Common myeloid progenitor, CD34-positive (primary cell): ENCODE measurements around the gene TSPAN1.

Source experiments
- CTCF ChIA-PET: fragments of 350-600 bp; sonication (Branson Sonifier 250); formaldehyde crosslinking; loops from one replicate; lab custom pipeline; 2021; ENCODE audit warnings: antibody characterized with exemption; lab: Charles Lee
- POLR2A ChIA-PET: fragments of 350-600 bp; sonication (Branson Sonifier 250); formaldehyde crosslinking; loops from one replicate; lab custom pipeline; 2021; ENCODE audit warnings: antibody characterized with exemption; lab: Charles Lee
- DNase-seq, 3 donors: peaks; one replicate each; pipeline versions ENCODE4 v3.0.0 to v3.0.0-alpha.2; 2013
- H3K27ac ChIP-seq, 2 experiments: 1 replicate in 1 of 2; 2 replicates in 1 of 2; pipeline ENCODE4 v1.7.0; 2013; ENCODE audit warnings: inconsistent platforms in 2 of 2, low read length in 2 of 2, mild to moderate bottlenecking in 2 of 2, low read depth in 1 of 2, moderate library complexity in 1 of 2; ENCODE audit not compliant: severe bottlenecking in 2 of 2, insufficient read depth in 1 of 2, poor library complexity in 1 of 2
- H3K27me3 ChIP-seq, 5 experiments: replicated peaks in 2 of 5; 1 replicate in 3 of 5; 2 replicates in 2 of 5; pipeline versions ENCODE4 v1.6.1 to v1.7.0; 2013; ENCODE audit warnings: low read length in 4 of 5, mild to moderate bottlenecking in 2 of 5, moderate library complexity in 2 of 5, inconsistent platforms in 1 of 5; ENCODE audit not compliant: insufficient read depth in 5 of 5, control insufficient read depth in 4 of 5
- H3K36me3 ChIP-seq, 4 experiments: 1 replicate in 2 of 4; 2 replicates in 2 of 4; pipeline versions ENCODE4 v1.6.1 to v1.7.0; 2013; ENCODE audit warnings: low read length in 3 of 4, control low read depth in 1 of 4, mild to moderate bottlenecking in 1 of 4; ENCODE audit not compliant: control insufficient read depth in 4 of 4, insufficient read depth in 4 of 4
- H3K4me1 ChIP-seq, 4 experiments: 1 replicate in 3 of 4; 2 replicates in 1 of 4; pipeline versions ENCODE4 v1.6.1 to v1.7.1; 2013; ENCODE audit warnings: low read length in 3 of 4, mild to moderate bottlenecking in 3 of 4, control low read depth in 1 of 4, inconsistent platforms in 1 of 4, moderate library complexity in 1 of 4; ENCODE audit not compliant: control insufficient read depth in 4 of 4, insufficient read depth in 4 of 4; ENCODE audit errors: control extremely low read depth in 1 of 4
- H3K4me3 ChIP-seq, 7 experiments: 1 replicate in 4 of 7; 2 replicates in 3 of 7; pipeline versions ENCODE4 v1.5.1 to v1.7.0; 2013; ENCODE audit warnings: mild to moderate bottlenecking in 7 of 7, low read length in 6 of 7, moderate library complexity in 6 of 7, inconsistent platforms in 2 of 7, low read depth in 2 of 7, control low read depth in 1 of 7; ENCODE audit not compliant: insufficient read depth in 4 of 7, control insufficient read depth in 1 of 7; ENCODE audit errors: extremely low read depth in 1 of 7
- H3K9me3 ChIP-seq, 5 experiments: 1 replicate in 4 of 5; 2 replicates in 1 of 5; pipeline versions ENCODE4 v1.6.1 to v1.7.1; 2013; ENCODE audit warnings: low read length in 4 of 5, mild to moderate bottlenecking in 2 of 5, inconsistent platforms in 1 of 5, low read depth in 1 of 5, moderate library complexity in 1 of 5; ENCODE audit not compliant: control insufficient read depth in 4 of 5, insufficient read depth in 2 of 5; ENCODE audit errors: control extremely low read depth in 1 of 5
- WGBS: methylation state at CpG from one replicate; pipeline ENCODE4 v1.1.5; 2013; ENCODE audit not compliant: insufficient coverage; 5-methylcytosine and 5-hydroxymethylcytosine counted together

Gene TSPAN1

GRCh38 chr1:46203738-46204405 lies 29.0 kb downstream of the TSPAN1 start:
- 0% methylated on average over 5 of the region's 14 CpGs for WGBS
- DNase-seq = peak in 1 of 3 donors; percentile 8
- Histone ChIP-seq H3K27me3 (no peaks in the 10 kb centered on the region), H3K9me3 (no peaks in the 10 kb centered on the region), H3K27ac (peak overlapping the region in 1 of 2 experiments; percentile 60), H3K36me3 (no peaks in the 10 kb centered on the region), H3K4me1 (peaks cover 3 to 30% (median 24%) of the 10 kb centered on the region in 4 experiments), H3K4me3 (peak overlapping the region; percentile 61 to 96 (median 78))
- ChIA-PET CTCF (interaction anchor here (1.1 kb wide), 2 partner anchors 18 to 20 kb away, joined by 3 to 5 read pairs; no protein-coding TSS in a partner anchor), POLR2A (no interaction called here)

GRCh38 chr1:46204406-46204742 lies 29.5 kb downstream of the TSPAN1 start:
- WGBS = 4% methylated on average over 5 of the region's 5 CpGs
- no peaks in the 10 kb centered on the region for H3K27me3 ChIP-seq

GRCh38 chr1:46205141-46205540 lies 30.3 kb downstream of the TSPAN1 start:
- CTCF ChIA-PET = interaction anchor here (1.1 kb wide), 2 partner anchors 16 to 19 kb away, joined by 3 to 5 read pairs; no protein-coding TSS in a partner anchor
- POLR2A ChIA-PET = no interaction called here
- 92% methylated on average over 3 of the region's 3 CpGs for WGBS

More at GRCh38 chr1:46204406-46204742, 29.5 kb downstream of the TSPAN1 start:
- ChIA-PET POLR2A (no interaction called here), CTCF (interaction anchor here (1.1 kb wide), 2 partner anchors 17 to 19 kb away, joined by 3 to 5 read pairs; no protein-coding TSS in a partner anchor)
- DNase-seq = peak in 2 of 3 donors; percentile 10 to 12
- H3K4me1 ChIP-seq = peaks cover 3 to 26% (median 20%) of the 10 kb centered on the region in 4 experiments
- no peaks in the 10 kb centered on the region for H3K9me3 ChIP-seq
- no peaks in the 10 kb centered on the region for H3K36me3 ChIP-seq
- H3K4me3 ChIP-seq = peak overlapping the region in 6 of 7 experiments; percentile 72 to 96 (median 83)
- H3K27ac ChIP-seq = no peak overlapping the region

GRCh38 chr1:46205791-46206190 lies 30.9 kb downstream of the TSPAN1 start:
- no peak for DNase-seq
- Histone ChIP-seq H3K36me3 (no peaks in the 10 kb centered on the region), H3K27me3 (no peaks in the 10 kb centered on the region), H3K9me3 (no peaks in the 10 kb centered on the region), H3K4me3 (no peak overlapping the region), H3K27ac (no peak overlapping the region), H3K4me1 (peaks cover 3 to 27% (median 19%) of the 10 kb centered on the region in 4 experiments)
- ChIA-PET CTCF (no interaction called here), POLR2A (no interaction called here)
- WGBS = 100% methylated on average over 1 of the region's 3 CpGs

More at GRCh38 chr1:46205141-46205540, 30.3 kb downstream of the TSPAN1 start:
- Histone ChIP-seq H3K4me3 (no peak overlapping the region), H3K9me3 (no peaks in the 10 kb centered on the region), H3K36me3 (no peaks in the 10 kb centered on the region), H3K27ac (no peak overlapping the region), H3K27me3 (no peaks in the 10 kb centered on the region), H3K4me1 (peaks cover 3 to 27% (median 19%) of the 10 kb centered on the region in 4 experiments)
- no peak for DNase-seq

GRCh38 chr1:46206399-46206798 lies 31.5 kb downstream of the TSPAN1 start:
- Histone ChIP-seq H3K27ac (no peak overlapping the region), H3K4me1 (peaks cover 3 to 27% (median 19%) of the 10 kb centered on the region in 4 experiments), H3K4me3 (no peak overlapping the region), H3K36me3 (no peaks in the 10 kb centered on the region), H3K27me3 (no peaks in the 10 kb centered on the region), H3K9me3 (no peaks in the 10 kb centered on the region)
- ChIA-PET POLR2A (no interaction called here), CTCF (interaction anchor here (0.8 to 1.6 kb wide), 2 partner anchors 18 to 25 kb away, joined by 3 to 13 read pairs; no protein-coding TSS in a partner anchor)
- DNase-seq = no peak
- WGBS = no CpG with 5 or more reads among the region's 2 CpGs

- Histone ChIP-seq H3K27me3 (no peaks in the 10 kb centered on the region), H3K4me3 (no peak overlapping the region), H3K9me3 (no peaks in the 10 kb centered on the region), H3K4me1 (peaks cover 0 to 2% (median 0%) of the 10 kb centered on the region in 4 experiments), H3K27ac (no peak overlapping the region), H3K36me3 (no peaks in the 10 kb centered on the region)
- WGBS = 100% methylated on average over 2 of the region's 3 CpGs
- ChIA-PET CTCF (interaction anchor here (1.0 kb wide), 1 partner anchor 13 kb away, joined by 5 read pairs; no protein-coding TSS in a partner anchor), POLR2A (no interaction called here)
- no peak for DNase-seq
These were observed 35.7 kb downstream of the TSPAN1 start for GRCh38 chr1:46210561-46210960.

- CTCF ChIA-PET = no interaction called here
- 100% methylated on average over 2 of the region's 2 CpGs for WGBS
- no peak overlapping the region for H3K4me3 ChIP-seq
- no peaks in the 10 kb centered on the region for H3K9me3 ChIP-seq
- H3K27ac ChIP-seq = no peak overlapping the region
- no peaks in the 10 kb centered on the region for H3K36me3 ChIP-seq
- peaks cover 0 to 2% (median 0%) of the 10 kb centered on the region in 4 experiments for H3K4me1 ChIP-seq
- no peak for DNase-seq
- no peaks in the 10 kb centered on the region for H3K27me3 ChIP-seq
- POLR2A ChIA-PET = no interaction called here
These were observed 36.2 kb downstream of the TSPAN1 start for GRCh38 chr1:46211051-46211450.
